Measurements from ENCODE around the gene APOOL.
A peak's percentile ranks its signal among the peaks of the same experiment; 100 is the strongest.

The APOOL gene

DNA sequence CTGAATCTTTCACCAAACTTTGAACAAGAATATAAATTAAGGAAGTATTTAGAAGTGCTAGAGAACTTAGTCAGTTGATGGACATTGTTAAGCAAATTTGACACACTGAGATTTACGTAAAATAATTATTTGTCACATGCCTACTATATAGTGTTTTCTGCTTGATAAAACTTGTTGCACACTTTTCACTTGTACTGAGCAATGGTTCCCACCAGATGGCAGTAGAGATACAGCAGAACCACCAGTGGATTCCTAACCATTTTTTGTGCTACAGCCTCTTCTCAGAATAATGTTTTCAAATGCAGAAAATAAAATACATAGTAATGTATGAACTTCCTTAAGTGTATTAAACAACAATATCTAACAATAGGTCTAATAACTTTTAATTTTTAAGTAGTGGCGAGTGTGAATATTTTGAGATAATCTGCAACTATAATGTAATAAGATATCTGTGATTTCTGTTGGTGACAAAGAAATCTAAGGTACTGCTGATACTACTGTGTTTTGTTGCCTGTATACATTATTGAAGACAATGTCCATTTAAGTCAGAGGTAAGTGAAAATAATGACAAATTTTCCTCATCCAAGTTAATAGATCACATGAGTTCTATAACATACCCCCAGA is 81.2 kb downstream of the APOOL start:
- TF ChIP-seq, protein P1, sequence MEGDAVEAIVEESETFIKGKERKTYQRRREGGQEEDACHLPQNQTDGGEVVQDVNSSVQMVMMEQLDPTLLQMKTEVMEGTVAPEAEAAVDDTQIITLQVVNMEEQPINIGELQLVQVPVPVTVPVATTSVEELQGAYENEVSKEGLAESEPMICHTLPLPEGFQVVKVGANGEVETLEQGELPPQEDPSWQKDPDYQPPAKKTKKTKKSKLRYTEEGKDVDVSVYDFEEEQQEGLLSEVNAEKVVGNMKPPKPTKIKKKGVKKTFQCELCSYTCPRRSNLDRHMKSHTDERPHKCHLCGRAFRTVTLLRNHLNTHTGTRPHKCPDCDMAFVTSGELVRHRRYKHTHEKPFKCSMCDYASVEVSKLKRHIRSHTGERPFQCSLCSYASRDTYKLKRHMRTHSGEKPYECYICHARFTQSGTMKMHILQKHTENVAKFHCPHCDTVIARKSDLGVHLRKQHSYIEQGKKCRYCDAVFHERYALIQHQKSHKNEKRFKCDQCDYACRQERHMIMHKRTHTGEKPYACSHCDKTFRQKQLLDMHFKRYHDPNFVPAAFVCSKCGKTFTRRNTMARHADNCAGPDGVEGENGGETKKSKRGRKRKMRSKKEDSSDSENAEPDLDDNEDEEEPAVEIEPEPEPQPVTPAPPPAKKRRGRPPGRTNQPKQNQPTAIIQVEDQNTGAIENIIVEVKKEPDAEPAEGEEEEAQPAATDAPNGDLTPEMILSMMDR (IDR thresholded peaks at IDR 0.05) = peak; percentile 64
- DNase-seq (ENCODE audit: low spot score) = no peak
- Histone ChIP-seq H3K4me3 (no peak overlapping the region), H3K27ac (no peak overlapping the region)

DNA sequence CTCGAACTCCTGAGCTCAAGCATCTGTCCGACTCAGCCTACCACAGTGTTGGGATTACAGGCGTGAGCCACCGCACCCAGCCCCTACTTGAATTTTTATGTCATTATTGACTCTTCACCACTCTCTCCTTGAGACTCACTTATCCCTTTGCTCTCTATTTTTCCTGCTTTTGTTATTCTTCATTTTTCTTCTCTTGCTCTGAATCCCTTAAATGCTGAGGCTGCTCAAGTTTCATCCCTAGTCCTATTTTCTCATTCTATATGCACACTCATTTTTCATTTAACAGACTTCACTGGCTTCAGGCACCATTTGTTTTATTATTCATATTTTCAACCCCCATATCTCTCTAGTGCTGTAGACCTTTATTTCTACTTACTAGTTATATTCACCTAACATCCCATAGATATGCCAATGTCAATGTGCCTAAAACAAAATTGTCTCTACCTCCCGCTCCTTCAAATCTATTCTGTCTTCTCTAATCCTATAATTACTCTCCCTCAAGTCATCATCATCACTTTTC is 85.7 kb downstream of the APOOL start:
- no peak overlapping the region for H3K27ac ChIP-seq
- no peak for DNase-seq (ENCODE audit: low spot score)
- TF ChIP-seq, protein P1 (IDR thresholded peaks at IDR 0.05) = no peak
- H3K4me3 ChIP-seq = no peak overlapping the region

DNA sequence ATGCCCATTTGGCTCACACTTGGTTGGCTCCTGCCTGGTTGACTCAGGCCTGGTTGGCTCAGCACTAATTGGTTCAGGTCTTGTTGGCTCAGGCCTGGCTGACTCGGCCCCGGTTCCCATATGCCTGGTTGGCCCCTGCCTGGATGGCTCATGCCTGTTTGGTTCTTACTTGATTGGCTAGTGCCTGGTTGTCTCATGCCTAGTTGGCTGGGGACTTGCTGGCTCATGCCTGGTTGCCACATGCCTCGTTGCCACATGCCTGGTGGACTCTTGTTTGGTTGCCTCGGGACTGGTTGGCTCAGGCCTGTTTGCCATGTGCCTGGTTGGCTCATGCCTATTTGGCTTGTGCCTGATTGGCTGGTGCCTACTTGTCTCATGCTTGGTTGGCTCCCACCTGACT is 103.7 kb downstream of the APOOL start:
- TF ChIP-seq, protein P1 (IDR thresholded peaks at IDR 0.05) = no peak
- no peak for DNase-seq (ENCODE audit: low spot score)
- H3K4me3 ChIP-seq = no peak overlapping the region
- no peak overlapping the region for H3K27ac ChIP-seq

DNA sequence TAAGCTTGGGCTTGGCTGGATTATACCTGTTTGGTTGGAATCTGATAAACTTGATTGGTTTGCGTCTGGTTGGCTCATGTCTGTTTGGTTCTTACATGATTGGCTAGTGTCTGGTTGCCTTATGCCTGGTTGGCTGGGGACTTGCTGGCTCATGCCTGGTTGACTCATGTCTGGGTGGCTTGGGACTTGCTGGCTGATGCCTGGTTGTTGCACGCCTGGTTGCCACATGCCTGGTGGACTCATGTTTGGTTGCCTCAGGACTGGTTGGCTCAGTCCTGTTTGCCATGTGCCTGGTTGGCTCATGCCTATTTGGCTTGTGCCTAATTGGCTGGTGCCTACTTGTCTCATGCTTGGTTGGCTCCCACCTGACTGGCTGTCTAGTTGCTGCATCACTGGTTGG is 104.5 kb downstream of the APOOL start:
- no peak for DNase-seq (ENCODE audit: low spot score)
- Histone ChIP-seq H3K27ac (no peak overlapping the region), H3K4me3 (no peak overlapping the region)
- TF ChIP-seq, protein P1 (IDR thresholded peaks at IDR 0.05) = no peak

DNA sequence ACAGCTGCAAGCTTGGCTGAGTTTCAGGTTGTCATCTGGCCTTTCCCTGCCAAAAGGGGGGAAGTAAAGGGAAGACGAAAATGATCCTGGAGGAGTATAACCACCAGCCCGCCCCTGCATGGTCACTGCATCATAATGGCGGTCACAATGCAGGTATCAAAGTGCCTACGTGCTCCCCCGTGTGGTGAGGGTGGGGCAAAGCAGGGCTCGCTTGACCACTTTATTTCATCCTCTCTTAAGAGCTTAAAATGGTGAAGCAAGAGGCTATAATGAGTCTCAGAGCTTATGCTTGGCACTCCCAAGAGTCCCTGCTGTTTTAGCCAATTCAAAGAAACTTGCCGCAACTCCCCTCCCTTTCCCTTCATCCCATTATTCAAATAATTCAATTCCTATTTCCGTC is 105.6 kb downstream of the APOOL start:
- no peak overlapping the region for H3K27ac ChIP-seq
- TF ChIP-seq, protein P1 (IDR thresholded peaks at IDR 0.05) = no peak
- no peak for DNase-seq (ENCODE audit: low spot score)
- H3K4me3 ChIP-seq = no peak overlapping the region

DNA sequence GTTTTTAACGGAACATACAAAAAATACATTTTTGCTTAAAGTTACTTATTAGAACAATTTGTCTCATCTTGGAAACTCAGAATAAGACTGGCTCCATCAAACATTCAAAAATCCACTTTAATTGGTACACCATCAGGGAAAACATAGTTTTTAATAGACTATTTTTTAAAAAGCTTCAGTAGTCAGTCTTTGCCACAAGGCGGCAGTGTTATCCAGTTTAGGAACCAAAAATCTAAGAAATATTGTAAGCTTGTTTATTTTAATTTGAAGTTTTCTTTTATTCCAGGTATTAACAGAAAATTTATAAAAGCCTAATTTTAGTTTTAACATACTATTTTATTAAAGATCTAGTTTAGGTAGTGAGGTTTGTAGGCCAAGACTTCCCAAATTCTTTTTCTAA is 107.7 kb downstream of the APOOL start:
- Histone ChIP-seq H3K27ac (no peak overlapping the region), H3K4me3 (no peak overlapping the region)
- DNase-seq (ENCODE audit: low spot score) = no peak
- TF ChIP-seq, protein P1 (IDR thresholded peaks at IDR 0.05) = peak; percentile 43

DNA sequence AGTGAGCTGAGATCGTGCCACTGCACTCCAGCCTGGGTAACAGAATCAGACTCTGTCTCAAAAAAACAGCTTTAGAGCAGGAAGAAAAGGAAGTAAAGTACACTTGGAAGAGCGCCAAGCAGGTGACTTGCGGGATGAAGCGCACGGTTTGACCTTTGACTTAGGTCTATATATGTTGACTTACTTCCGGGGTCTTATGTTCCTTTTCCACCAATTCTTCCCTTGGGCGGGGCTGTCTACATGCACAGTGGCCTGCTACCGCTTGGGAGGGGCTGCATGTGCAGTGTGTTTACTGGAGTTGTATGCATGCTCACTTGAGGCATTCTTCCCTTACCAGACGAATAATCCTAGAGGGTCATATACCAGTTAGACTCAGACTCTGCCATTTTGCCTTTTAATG is 108.6 kb downstream of the APOOL start:
- TF ChIP-seq, protein P1 (IDR thresholded peaks at IDR 0.05) = no peak
- DNase-seq (ENCODE audit: low spot score) = no peak

More for the DNA sequence above, 108.6 kb downstream of the APOOL start:
- Histone ChIP-seq H3K27ac (no peak overlapping the region), H3K4me3 (no peak overlapping the region)
